ENCODE measurements around the gene PHF3. TPM values are rescaled to one million over a fixed set of nuclear protein-coding genes. Genes with fewer than 3 reads are reported as not detected.

The PHF3 gene
- total and polyA plus RNA-seq, 4 donors: 8.3 to 137 (median 25.2) TPM

DNA sequence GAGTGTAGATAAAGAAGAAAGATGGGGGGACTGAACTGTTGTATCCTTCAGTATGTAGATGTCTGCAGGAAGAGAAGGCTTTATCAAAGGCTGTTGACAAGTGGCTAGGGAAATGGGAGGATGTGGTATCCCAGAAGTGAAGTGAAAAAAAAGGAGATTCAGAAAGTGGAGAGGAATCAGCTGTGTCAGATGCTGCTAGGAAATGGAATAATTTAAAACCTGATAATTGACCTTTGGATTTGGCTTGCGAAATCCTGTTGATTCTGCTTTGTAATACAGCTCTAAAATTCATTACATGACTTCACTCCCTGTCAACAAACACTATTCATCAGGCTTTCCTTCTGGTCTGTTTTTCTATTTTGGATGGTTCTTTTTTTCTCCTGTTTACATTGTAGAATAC is 41.7 kb downstream of the PHF3 start:
- DNase-seq: peak in 2 of 3 donors; percentile 68 to 83
- Histone ChIP-seq H3K4me1 (ENCODE audit: control insufficient read depth in 5 of 5, insufficient read depth in 5 of 5, low read length in 5 of 5) (peaks cover 0 to 36% (median 0%) of the 10 kb centered on the region in 5 donors), H3K36me3 (ENCODE audit: control insufficient read depth in 4 of 4, insufficient read depth in 4 of 4, low read length in 4 of 4) (peaks cover 0 to 25% (median 6%) of the 10 kb centered on the region in 4 donors), H3K9me3 (ENCODE audit: control insufficient read depth in 4 of 4, insufficient read depth in 3 of 4, low read length in 3 of 4) (no peaks in the 10 kb centered on the region), H3K4me3 (no peak overlapping the region), H3K27me3 (ENCODE audit: control insufficient read depth in 3 of 3, insufficient read depth in 3 of 3, low read length in 2 of 3) (no peaks in the 10 kb centered on the region), H3K9ac (ENCODE audit: insufficient read depth in 1 of 2, low read length in 2 of 2) (no peak overlapping the region), H3K27ac (ENCODE audit: low read depth in 1 of 2, low read length in 1 of 2) (no peak overlapping the region)
- TF ChIP-seq, protein P1, sequence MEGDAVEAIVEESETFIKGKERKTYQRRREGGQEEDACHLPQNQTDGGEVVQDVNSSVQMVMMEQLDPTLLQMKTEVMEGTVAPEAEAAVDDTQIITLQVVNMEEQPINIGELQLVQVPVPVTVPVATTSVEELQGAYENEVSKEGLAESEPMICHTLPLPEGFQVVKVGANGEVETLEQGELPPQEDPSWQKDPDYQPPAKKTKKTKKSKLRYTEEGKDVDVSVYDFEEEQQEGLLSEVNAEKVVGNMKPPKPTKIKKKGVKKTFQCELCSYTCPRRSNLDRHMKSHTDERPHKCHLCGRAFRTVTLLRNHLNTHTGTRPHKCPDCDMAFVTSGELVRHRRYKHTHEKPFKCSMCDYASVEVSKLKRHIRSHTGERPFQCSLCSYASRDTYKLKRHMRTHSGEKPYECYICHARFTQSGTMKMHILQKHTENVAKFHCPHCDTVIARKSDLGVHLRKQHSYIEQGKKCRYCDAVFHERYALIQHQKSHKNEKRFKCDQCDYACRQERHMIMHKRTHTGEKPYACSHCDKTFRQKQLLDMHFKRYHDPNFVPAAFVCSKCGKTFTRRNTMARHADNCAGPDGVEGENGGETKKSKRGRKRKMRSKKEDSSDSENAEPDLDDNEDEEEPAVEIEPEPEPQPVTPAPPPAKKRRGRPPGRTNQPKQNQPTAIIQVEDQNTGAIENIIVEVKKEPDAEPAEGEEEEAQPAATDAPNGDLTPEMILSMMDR (IDR thresholded peaks at IDR 0.05; ENCODE audit: control extremely low read depth, extremely low read depth): no peak
- peak; percentile 69 for ATAC-seq (ENCODE audit: insufficient read depth, low FRiP score)
- 69 to 82% methylated on average over 1 of the region's 1 CpG for WGBS, 2 donors

DNA sequence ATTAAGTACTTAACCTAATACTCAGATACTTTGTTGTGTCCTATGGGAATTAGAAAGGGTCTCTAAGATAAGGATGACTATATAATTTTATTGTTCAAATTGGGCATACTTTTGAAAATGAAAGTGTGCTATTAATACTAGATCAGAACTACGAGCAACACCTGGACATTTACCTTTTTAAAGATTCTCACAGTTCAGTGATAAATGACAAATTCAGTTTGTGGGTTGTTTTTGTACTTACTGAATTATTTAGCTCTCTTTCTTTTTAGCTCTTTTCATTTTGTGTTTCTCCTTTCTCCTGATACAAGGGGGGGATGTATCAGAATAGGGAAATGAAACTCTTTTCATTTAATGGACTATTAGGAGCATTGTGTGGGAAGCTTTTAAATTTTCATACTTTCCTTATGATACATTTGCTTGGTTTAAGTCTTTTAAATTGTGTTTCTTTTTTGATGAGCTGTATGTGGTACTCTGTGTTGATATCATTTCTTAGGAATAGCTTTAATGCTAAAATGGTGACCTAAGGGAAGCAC is 47.5 kb downstream of the PHF3 start:
- TF ChIP-seq, protein P1 (IDR thresholded peaks at IDR 0.05; ENCODE audit: control extremely low read depth, extremely low read depth): no peak
- H3K9ac ChIP-seq (ENCODE audit: insufficient read depth in 1 of 2, low read length in 2 of 2): no peak overlapping the region
- DNase-seq (no peak), ATAC-seq (ENCODE audit: insufficient read depth, low FRiP score) (no peak)
- no peaks in the 10 kb centered on the region for H3K9me3 ChIP-seq (ENCODE audit: control insufficient read depth in 4 of 4, insufficient read depth in 3 of 4, low read length in 3 of 4)
- H3K27me3 ChIP-seq (ENCODE audit: control insufficient read depth in 3 of 3, insufficient read depth in 3 of 3, low read length in 2 of 3): no peaks in the 10 kb centered on the region
- no peak overlapping the region for H3K4me3 ChIP-seq
- peaks cover 3 to 25% (median 17%) of the 10 kb centered on the region in 4 donors for H3K36me3 ChIP-seq (ENCODE audit: control insufficient read depth in 4 of 4, insufficient read depth in 4 of 4, low read length in 4 of 4)
- no peak overlapping the region for H3K27ac ChIP-seq (ENCODE audit: low read depth in 1 of 2, low read length in 1 of 2)
- 92 to 98% methylated on average over 1 of the region's 1 CpG for WGBS, 2 donors
- H3K4me1 ChIP-seq (ENCODE audit: control insufficient read depth in 5 of 5, insufficient read depth in 5 of 5, low read length in 5 of 5): peaks cover 0 to 6% (median 0%) of the 10 kb centered on the region in 5 donors

DNA sequence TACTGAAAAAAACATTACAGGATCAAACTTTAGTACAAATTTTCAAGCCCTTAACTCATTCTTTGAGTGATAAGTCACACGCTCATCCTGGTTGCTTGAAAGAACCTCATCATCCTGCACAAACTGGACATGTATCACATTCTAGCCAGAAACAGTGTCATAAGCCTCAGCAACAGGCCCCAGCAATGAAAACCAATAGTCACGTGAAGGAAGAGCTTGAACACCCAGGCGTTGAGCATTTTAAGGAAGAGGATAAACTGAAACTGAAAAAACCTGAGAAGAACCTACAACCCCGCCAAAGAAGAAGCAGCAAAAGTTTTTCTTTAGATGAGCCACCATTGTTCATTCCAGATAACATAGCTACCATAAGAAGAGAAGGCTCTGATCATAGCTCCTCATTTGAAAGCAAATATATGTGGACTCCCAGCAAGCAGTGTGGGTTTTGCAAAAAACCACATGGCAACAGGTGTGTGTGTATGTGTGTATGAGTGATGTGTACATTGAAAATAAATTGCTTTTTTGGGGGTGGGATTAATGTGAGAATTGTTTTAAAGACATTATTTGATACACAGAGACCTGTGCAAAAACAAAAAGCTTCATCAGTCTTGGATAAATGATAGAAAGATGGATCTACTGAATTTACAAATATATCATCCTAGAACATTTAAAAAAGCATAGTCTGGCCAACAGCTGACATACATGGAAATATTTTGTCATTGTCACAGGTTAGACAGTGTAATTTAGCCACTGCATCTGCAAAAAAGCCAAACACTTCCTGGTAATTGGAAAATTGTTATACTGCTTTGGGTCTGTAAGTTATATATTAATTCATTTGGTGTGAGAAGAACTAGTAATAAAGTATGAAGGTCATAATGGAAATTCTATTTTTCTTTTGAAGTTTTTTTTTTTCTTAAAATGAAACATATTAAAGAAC is 50.1 kb downstream of the PHF3 start:
- H3K36me3 ChIP-seq (ENCODE audit: control insufficient read depth in 4 of 4, insufficient read depth in 4 of 4, low read length in 4 of 4): peaks cover 3 to 22% (median 16%) of the 10 kb centered on the region in 4 donors
- TF ChIP-seq, protein P1 (IDR thresholded peaks at IDR 0.05; ENCODE audit: control extremely low read depth, extremely low read depth): no peak
- H3K4me1 ChIP-seq (ENCODE audit: control insufficient read depth in 5 of 5, insufficient read depth in 5 of 5, low read length in 5 of 5): peaks cover 0 to 6% (median 0%) of the 10 kb centered on the region in 5 donors
- ATAC-seq (ENCODE audit: insufficient read depth, low FRiP score) (no peak), DNase-seq (no peak)
- no peak overlapping the region for H3K4me3 ChIP-seq
- H3K27ac ChIP-seq (ENCODE audit: low read depth in 1 of 2, low read length in 1 of 2): no peak overlapping the region
- H3K9ac ChIP-seq (ENCODE audit: insufficient read depth in 1 of 2, low read length in 2 of 2): no peak overlapping the region
- no peaks in the 10 kb centered on the region for H3K27me3 ChIP-seq (ENCODE audit: control insufficient read depth in 3 of 3, insufficient read depth in 3 of 3, low read length in 2 of 3)
- WGBS, 2 donors: 49 to 82% methylated on average over 4 of the region's 4 CpGs
- no peaks in the 10 kb centered on the region for H3K9me3 ChIP-seq (ENCODE audit: control insufficient read depth in 4 of 4, insufficient read depth in 3 of 4, low read length in 3 of 4)

Measured in lung (tissue), 12 donors.